Urothelium cell line (cell line): ENCODE results near the gene ARHGAP4.

ENCODE experiments used
- DNase-seq: peaks from one replicate; pipeline ENCODE4 v3.0.0; 2011; ENCODE audit warnings: low spot score, mixed read lengths
- FAIRE-seq: peaks from 2 replicates; lab custom pipeline; 2011; peaks lifted over from hg19 to GRCh38; lab: Jason Lieb, UNC

The ARHGAP4 gene

GRCh38 chrX:153925739-153926551 lies at the start of gene ARHGAP4:
TSS of gene ARHGAP4 (minus strand) at chrX:153926264. CDS start at chrX:153926202, 62 bp downstream.
- DNase-seq (no peak), FAIRE-seq (no peak)

DNA sequence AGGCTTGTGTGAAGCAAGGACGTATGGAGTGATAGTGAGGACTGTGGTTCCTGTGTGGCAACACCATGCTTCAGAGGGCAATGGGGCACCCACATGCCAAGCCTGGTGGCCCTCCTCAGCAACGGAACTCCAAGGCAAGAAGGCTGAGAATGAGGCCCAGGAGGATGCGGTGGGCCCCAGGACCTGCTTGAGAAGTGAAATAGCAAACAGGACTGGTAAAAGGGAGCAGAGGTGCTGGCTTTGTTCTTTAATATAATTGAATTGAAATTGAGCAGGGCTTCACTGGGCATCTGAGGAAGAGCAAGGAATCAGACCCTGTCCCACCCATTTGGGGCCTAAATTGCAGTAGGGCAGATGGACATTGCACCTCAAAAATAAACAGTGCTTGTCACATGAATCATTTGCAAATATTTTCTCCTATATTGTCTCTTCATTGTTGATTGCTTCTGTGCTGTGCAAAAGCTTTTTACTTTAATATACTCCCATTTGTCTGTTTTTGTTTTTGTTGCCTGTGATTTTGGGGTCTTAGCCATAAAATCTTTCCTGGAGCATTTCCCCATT lies 48.7 kb upstream of the ARHGAP4 start:
- DNase-seq (no peak), FAIRE-seq (no peak)

- FAIRE-seq (no peak), DNase-seq (no peak)
Measured at GRCh38 chrX:153974003-153974725, 48.1 kb upstream of the ARHGAP4 start.

DNA sequence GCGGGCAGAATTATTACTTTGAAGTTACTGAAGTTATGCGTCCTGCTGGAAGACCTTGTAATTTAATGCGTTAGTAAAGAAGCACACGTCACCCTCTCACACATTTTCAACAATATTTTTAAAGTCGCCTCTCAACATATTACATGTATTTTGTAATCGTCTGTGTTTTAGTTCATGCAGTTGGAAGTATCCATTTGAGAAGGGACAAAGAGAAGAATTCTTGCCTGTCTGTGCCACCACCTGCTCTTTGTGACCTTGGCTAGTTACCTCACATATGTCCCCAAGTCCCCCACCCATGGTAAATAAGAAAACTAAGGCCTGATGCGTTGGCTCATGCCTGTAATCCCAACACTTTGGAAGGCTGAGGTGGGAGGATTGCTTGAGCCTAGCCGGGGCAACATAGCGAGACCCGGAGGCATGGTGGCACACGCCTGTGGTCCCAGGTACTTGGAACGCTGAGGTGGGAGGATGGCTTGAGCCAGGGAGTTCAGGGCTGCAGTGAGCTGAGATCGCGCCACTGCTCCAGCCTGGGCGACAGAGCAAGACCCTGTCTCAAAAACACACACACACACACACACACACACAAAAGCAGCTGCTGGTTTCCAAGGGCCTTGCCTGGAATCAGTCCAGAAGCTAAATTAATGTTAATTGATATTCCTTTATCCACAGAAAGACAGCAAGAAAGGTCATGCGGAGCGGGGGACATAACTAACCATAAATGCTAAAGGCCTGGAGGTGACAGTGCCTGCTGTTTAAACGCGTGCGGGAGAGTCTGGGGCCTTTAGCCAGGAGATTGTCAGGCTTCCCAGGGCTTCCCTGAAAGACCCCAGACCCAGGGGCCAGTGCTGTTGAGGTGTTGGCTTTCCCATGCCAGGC lies 47.3 kb upstream of the ARHGAP4 start:
- FAIRE-seq (no peak), DNase-seq (no peak)

DNA sequence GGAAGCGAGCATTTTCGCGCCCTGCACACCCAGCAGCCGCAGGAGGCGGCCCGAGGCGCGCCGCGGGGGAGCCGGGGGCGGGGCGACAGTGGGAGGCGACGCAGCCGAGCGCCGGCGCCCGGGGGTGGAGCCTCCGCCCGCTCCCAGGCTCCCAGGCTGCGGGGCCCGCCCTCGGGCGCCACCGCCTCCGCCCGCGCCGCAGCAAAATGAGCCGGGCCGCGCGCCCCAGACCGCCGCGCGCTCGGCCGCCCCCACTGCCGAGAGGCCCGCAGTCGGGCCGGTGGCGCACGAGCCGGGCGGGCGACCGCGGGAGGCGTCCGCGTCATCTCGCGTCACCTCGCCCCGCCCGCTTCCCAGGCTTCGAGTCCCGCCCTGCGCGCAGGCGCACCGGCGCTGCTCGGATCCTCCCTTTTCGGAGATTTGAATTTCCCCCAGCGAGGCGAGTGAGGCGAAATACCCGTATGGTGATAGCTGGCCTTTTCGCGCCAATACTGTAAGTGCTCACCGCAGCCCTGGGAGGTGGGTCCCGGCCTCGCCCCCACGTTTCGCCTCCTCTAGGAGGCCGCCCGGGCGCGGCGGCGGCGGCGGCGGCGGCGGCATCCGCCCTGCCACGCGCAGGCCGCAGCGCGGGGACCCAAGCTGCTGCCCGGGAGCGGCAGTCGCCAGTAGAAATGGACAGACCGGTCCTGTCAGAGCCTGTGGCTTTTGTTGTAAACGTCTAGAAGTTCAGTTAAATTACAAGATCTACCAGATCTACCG lies 46.5 kb upstream of the ARHGAP4 start, which contains the start of gene TMEM187:
Gene TMEM187 (plus strand): TSS at position 387 of the 759 bp plus-strand sequence. CDS start 9,309 bp downstream, outside the sequence.
- DNase-seq (peak; percentile 89), FAIRE-seq (peak; percentile 52)

- DNase-seq (peak; percentile 84), FAIRE-seq (peak; percentile 71)
Measured at GRCh38 chrX:153971450-153972367, 45.6 kb upstream of the ARHGAP4 start, which contains the start of gene HCFC1. TSS of gene HCFC1 (minus strand) at chrX:153971818. CDS start at chrX:153970840, 978 bp downstream.

GRCh38 chrX:153971124-153971449 lies 45.0 kb upstream of the ARHGAP4 start:
- no peak for FAIRE-seq
- DNase-seq: peak; percentile 88

DNA sequence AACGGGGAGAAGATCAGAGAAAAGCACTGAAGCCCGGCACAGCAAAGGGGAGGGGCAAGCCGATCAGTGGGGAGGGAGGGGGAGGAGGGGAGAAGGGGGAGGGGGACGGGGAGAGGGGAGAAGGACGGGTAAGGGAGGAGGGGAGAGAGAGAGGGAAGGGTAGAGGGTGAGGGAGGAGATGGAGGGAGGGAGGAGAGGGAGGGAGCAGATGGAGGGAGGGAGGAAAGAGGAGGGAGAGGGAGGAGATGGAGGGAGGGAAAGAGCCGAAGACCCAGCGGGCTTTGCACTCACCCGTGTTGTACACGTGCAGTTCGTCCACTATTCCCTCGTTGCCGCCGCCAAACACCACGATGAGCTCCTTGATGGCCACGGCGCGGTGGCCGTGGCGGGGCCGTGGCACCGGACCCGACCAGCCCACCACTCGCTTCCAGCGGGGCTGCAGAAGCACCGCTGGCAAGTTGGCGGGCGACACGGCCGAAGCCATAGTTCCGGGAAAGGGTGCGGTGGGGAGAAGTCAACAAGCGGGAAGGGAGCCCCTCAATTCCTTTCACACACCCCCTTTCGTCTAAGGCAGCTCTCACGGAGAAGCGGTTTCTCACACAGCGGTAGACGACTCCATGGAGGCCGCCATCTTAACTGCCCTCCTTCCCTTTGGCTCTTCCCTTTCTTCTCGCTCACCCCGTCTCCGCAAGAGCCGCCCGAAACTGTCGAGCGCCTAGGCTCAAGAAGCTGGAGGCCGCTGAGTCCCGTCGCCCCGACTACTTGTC lies 44.5 kb upstream of the ARHGAP4 start:
- peak; percentile 19 for DNase-seq

DNA sequence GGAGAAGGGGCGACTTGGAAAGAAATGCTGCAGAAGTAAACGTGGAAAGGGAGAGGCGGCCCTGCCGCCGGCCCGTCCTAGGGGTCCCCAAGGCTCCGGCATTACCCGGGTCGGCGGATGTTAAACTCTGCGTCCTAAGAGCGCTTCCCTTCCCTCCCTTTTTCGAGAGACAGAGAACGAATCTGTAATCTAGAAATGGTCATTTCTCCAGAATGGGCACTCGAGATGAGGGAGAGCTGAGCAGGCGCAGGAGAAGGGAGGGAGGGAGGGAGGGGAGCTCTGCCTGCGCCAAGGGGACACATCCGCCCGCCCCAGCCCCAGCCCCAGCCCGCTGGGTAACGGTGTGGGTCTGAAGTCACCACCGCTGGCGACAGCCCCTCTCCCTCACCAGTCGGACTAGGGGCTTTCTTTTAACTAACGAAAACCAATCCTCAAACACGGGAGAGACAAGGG lies 43.9 kb upstream of the ARHGAP4 start:
- FAIRE-seq: no peak

More for the DNA sequence above, 44.5 kb upstream of the ARHGAP4 start:
- no peak for FAIRE-seq

DNA sequence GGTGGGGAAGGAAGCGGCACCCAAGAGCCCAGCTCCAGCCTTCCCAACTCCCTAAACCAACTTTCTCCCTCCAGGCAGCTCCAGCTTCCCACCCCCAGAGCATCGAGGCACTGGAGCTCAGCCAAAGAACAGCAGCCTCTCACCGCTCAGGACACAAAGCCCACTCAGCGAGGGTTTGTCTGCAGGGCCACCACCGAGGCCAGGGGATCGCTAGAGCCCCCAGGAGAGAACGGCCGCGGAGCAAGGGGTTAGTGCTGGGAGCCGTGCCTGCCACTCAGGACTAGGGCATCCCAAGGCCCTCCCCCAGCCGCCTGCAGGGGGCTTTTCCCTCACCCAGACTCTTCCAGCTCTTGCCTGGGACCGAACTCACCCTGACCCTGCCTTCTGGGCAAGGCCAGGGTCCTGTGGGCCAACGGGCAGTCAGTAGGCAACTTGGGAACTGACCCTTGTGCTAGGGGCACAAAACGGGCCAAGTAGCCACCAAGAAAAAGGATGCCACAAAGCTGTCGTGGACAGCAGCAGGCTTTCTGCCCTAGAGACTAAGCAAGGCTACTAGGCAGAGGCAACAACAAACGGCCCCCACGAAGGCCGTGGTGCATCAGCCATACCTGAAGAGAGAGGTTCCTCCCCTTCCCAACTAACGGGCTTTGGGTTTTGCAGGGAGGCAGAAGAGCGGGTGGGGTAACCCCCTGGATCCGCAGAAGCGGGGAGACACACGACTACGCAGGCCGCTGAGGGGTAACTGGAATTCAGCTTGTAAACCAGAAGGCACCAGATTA lies 43.2 kb upstream of the ARHGAP4 start:
- no peak for DNase-seq
- no peak for FAIRE-seq

More for the DNA sequence above, 43.9 kb upstream of the ARHGAP4 start:
- DNase-seq: no peak

- no peak for FAIRE-seq
- DNase-seq: no peak
Measured at GRCh38 chrX:153968754-153969124, 42.7 kb upstream of the ARHGAP4 start.

GRCh38 chrX:153968255-153968654 lies 42.2 kb upstream of the ARHGAP4 start:
- no peak for DNase-seq
- FAIRE-seq: no peak

GRCh38 chrX:153967536-153968224 lies 41.6 kb upstream of the ARHGAP4 start:
- no peak for DNase-seq
- FAIRE-seq: no peak

DNA sequence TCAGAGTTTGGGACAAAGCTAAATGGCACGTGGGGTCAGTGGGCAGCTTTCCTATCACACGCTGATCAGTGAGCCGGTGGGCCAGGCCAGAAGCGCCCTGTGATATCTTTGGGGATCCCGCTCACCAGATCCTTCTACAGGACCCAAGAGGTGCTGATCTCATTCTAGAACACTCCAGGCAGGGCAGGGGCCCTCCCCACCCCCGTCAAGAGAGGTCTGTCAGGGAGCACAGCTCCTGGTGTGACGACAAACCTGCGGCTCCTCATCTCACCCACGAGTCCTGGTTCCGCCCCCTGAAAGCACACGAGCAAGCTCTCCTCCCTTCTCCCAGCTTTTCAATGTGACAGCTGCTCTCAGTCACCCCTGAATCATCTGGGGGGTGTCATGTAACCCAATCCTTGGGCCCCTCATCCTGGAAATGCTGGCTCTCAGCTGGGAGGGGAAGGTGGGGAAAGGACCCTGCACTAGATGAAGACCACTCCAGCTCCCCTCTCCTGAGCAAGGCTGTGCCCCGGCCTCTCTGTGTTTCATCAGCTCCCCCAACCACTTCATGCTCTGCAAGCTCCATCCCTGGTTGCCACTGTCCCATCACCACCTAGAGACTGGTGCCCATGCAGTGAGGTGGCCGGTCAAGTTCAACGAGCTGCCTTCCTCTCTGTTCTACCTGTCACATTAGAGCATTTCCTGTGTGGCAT lies 40.9 kb upstream of the ARHGAP4 start:
- FAIRE-seq: no peak
- no peak for DNase-seq

GRCh38 chrX:153966283-153966688 lies 40.2 kb upstream of the ARHGAP4 start:
- no peak for DNase-seq
- FAIRE-seq: no peak

DNA sequence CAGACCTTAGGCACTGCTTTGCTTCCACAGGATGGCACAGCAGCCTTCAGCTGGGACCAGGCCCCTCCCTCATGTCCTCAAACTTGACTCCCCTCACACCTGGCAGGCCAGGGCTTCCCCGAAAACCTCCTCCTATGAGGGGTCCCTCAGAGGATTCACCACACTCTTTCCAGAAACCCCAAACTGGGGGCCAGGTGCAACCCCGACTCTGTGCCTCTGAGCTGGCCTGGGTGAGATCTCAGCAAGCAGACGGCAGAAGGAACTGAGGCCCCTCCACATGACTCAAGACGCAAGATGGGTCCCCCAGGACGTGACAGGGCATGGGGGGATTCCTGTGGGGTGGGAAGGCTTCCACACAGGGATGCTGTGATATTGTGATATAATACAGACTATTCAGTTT lies 39.3 kb upstream of the ARHGAP4 start:
- DNase-seq: no peak
- no peak for FAIRE-seq
